Measurements from ENCODE around the gene EPX. TPM values are rescaled to one million over a fixed set of nuclear protein-coding genes. Genes with fewer than 3 reads are reported as not detected.

Gene EPX
- total RNA-seq, 4 donors from 2014 or later, result not detected

- H3K4me3 ChIP-seq, result no peak overlapping the region
- H3K27ac ChIP-seq, result no peak overlapping the region
- no peaks in the 10 kb centered on the region for H3K9me3 ChIP-seq
- H3K36me3 ChIP-seq, result no peaks in the 10 kb centered on the region
- H3K27me3 ChIP-seq, result no peaks in the 10 kb centered on the region
- peaks cover 0 to 6% (median 0%) of the 10 kb centered on the region in 4 donors for H3K4me1 ChIP-seq
- DNase-seq, result no peak
- no peak for TF ChIP-seq POLR2A (IDR thresholded peaks at IDR 0.05)
- TF ChIP-seq, protein P1, sequence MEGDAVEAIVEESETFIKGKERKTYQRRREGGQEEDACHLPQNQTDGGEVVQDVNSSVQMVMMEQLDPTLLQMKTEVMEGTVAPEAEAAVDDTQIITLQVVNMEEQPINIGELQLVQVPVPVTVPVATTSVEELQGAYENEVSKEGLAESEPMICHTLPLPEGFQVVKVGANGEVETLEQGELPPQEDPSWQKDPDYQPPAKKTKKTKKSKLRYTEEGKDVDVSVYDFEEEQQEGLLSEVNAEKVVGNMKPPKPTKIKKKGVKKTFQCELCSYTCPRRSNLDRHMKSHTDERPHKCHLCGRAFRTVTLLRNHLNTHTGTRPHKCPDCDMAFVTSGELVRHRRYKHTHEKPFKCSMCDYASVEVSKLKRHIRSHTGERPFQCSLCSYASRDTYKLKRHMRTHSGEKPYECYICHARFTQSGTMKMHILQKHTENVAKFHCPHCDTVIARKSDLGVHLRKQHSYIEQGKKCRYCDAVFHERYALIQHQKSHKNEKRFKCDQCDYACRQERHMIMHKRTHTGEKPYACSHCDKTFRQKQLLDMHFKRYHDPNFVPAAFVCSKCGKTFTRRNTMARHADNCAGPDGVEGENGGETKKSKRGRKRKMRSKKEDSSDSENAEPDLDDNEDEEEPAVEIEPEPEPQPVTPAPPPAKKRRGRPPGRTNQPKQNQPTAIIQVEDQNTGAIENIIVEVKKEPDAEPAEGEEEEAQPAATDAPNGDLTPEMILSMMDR (IDR thresholded peaks at IDR 0.05), result no peak
Observed at GRCh38 chr17:58234512-58234911, 42.0 kb downstream of the EPX start.

DNA sequence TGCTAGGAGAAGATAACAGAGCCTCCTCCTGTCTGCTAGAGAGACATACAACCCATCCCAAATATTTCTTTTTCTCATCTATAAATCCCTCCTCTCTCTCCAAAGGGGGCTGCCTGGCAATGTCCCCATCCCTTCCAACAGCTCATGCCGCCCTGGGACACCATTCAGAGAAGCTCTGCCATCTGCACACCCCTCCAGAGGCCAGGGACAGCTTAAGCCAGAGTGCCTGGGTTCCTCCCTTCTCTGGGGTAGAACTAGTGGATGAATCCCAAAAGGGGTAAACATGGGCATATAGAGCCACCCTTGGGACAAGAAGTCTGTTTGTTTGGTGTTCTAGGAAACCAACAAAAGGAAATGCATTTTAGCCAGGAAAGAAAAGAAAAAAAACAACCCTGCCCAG, 43.3 kb downstream of the EPX start:
- peaks cover 0 to 6% (median 0%) of the 10 kb centered on the region in 4 donors for H3K4me1 ChIP-seq
- H3K27ac ChIP-seq, result no peak overlapping the region
- no peak for DNase-seq
- no peak overlapping the region for H3K4me3 ChIP-seq
- no peaks in the 10 kb centered on the region for H3K9me3 ChIP-seq
- no peaks in the 10 kb centered on the region for H3K36me3 ChIP-seq
- H3K27me3 ChIP-seq, result no peaks in the 10 kb centered on the region
- TF ChIP-seq, protein P1 (IDR thresholded peaks at IDR 0.05), result no peak
- no peak for TF ChIP-seq POLR2A (IDR thresholded peaks at IDR 0.05)

DNA sequence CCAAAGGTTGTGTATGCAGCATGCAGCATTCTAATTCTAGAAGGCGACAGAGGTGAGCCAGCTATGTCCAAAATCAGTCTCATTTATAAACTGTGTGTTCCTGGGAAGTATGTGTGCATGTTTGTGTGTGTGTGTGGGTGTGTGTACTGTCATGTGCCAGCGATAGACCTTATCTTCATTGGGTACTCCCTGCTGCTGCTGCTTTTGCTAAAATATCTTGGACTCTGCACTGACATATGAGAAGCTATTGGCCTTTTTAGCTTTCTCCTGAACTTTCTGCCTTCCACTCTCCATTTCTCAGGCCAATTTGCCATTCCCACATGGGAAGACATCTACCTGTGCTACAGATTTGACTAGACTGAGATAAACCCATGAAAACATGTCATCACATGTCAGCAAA, 43.9 kb downstream of the EPX start:
- H3K36me3 ChIP-seq, result no peaks in the 10 kb centered on the region
- H3K4me1 ChIP-seq, result peaks cover 0 to 6% (median 0%) of the 10 kb centered on the region in 4 donors
- H3K4me3 ChIP-seq, result no peak overlapping the region
- no peak for DNase-seq
- TF ChIP-seq POLR2A (IDR thresholded peaks at IDR 0.05), result no peak
- TF ChIP-seq, protein P1 (IDR thresholded peaks at IDR 0.05), result no peak
- no peak overlapping the region for H3K27ac ChIP-seq
- H3K9me3 ChIP-seq, result no peaks in the 10 kb centered on the region
- H3K27me3 ChIP-seq, result no peaks in the 10 kb centered on the region

DNA sequence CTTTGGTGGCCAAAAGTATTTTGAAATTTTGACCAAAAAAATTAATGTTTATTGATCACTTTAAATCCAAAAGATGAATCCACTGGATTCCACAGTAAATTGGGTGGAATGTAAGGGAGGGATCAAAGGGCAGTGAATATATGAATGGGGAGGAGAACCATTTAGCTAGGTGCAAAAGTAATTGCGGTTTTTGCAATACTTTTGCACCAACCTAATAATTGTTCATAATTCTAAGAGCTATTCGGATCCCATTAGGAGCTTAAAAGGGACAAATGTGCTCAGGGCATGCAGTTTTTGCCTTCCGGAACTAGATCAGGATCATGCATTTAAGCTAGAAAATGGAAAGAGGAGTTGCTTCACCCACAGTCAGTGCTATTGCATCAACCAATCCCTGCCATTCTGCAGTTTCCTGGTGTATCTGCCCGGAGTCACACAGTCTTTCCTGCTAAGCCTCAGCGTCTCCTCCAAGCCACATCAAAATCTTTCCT, 45.7 kb downstream of the EPX start, which contains the start of gene LPO:
Gene LPO, plus strand, starts transcription at position 438 of the 488 bp plus-strand sequence. CDS start 4,396 bp downstream, outside the sequence.
- H3K27ac ChIP-seq, result no peak within 1 kb of the TSS
- no peaks in the 10 kb centered on the region for H3K27me3 ChIP-seq
- DNase-seq, result no peak
- no peak within 1 kb of the TSS for H3K4me3 ChIP-seq
- H3K9me3 ChIP-seq, result no peaks in the 10 kb centered on the region
- H3K4me1 ChIP-seq, result no peaks in the 10 kb centered on the region
- no peaks in the 10 kb centered on the region for H3K36me3 ChIP-seq
- TF ChIP-seq, protein P1 (IDR thresholded peaks at IDR 0.05), result no peak
- no peak for TF ChIP-seq POLR2A (IDR thresholded peaks at IDR 0.05)

DNA sequence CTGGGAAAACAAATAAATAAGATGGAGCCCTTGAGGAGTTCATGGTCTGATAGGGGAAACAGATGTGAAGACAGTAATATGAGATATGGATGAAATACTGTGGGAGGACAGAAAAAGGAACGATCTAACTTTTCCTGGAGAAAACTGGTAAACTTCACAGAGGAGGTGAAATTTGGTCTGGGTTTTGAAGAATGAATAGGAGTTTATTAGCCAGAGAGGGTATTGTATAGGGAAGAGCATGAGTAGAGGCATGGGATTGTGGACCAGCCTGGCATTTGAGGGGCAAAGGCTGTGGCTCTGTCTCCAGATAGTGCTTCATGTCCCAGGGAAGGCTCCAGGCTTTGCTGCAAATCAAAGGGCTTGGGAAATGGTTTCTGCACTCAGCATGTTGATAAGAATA, 47.5 kb downstream of the EPX start:
- Histone ChIP-seq H3K4me3 (no peak overlapping the region), H3K4me1 (no peaks in the 10 kb centered on the region), H3K36me3 (no peaks in the 10 kb centered on the region), H3K27me3 (no peaks in the 10 kb centered on the region), H3K9me3 (no peaks in the 10 kb centered on the region), H3K27ac (no peak overlapping the region)
- no peak for TF ChIP-seq POLR2A (IDR thresholded peaks at IDR 0.05)
- TF ChIP-seq, protein P1 (IDR thresholded peaks at IDR 0.05), result no peak
- DNase-seq, result no peak

Data from Peyer's patch (tissue), 4 donors.